Measurements from ENCODE around the gene SYT7. TPM values are rescaled to one million over a fixed set of nuclear protein-coding genes. Genes with fewer than 3 reads are reported as not detected.

Gene SYT7
- total RNA-seq, 1 experiment from 2014 or later = 9.9 TPM

DNA sequence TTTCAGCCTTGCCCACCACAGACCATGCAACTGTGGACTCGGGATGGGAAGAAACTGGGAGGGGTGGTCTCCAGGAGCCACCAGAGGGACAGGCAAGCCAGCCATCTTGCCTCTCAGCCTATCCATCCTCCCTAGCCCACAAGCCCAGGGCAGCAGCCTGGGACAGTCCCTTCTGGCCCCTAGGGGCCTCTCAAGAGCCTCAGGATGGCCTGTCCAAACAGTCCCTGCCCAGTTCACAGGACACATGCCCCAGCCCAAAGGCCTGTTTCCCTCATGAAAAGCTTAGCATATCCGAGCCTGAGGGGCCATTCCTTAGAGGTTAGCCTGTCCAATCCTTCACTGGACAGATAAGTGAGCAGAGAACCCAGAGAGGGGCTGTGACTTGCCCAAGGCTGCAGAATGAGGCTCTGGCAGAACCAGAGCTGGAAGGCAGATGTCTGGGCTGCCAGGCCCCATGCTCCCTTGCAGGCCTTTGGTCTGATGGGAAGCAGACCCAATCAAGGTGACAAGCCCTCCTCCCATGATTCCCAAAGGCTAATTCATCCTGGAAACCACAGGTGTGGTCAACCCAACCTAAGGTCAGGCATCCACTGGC is 44.1 kb downstream of the SYT7 start:
- H3K4me3 ChIP-seq = no peak overlapping the region
- no peak for DNase-seq
- H3K9me3 ChIP-seq = no peaks in the 10 kb centered on the region
- no peaks in the 10 kb centered on the region for H3K27me3 ChIP-seq
- no peaks in the 10 kb centered on the region for H3K36me3 ChIP-seq

DNA sequence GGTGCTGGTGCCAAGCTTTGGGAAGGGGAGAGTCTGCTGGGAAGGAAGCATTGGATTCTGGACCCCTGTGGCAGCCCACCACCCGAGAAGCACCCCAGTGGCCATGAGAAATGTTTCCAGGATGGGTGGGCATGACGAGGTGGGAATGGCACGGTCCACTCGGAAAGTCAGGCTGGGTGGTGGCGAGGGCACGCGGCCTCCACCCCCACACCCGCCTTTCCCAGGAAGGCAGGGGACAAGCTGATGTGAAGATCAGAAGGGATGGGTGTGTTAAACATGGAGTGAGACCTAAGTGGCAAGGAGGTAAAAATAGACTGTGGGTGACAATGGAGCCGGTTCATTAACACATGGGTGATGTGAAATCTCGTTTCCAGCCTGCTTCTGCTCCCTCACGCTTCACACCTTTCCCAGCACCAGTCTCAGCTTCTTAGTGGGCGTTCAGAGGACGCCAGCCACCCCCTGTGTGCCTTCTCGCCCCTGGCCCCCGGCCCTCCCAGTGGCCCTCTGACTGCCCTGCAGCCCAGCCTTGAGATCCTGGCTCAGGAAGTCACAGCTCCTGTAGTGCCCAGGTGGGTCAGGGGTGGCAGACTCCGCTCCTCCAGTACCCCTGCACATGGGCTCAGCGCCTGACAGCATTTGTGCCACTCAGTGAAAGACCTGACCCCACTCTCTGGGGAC is 44.7 kb downstream of the SYT7 start:
- no peaks in the 10 kb centered on the region for H3K27me3 ChIP-seq
- DNase-seq = no peak
- no peaks in the 10 kb centered on the region for H3K9me3 ChIP-seq
- no peak overlapping the region for H3K4me3 ChIP-seq
- no peaks in the 10 kb centered on the region for H3K36me3 ChIP-seq

DNA sequence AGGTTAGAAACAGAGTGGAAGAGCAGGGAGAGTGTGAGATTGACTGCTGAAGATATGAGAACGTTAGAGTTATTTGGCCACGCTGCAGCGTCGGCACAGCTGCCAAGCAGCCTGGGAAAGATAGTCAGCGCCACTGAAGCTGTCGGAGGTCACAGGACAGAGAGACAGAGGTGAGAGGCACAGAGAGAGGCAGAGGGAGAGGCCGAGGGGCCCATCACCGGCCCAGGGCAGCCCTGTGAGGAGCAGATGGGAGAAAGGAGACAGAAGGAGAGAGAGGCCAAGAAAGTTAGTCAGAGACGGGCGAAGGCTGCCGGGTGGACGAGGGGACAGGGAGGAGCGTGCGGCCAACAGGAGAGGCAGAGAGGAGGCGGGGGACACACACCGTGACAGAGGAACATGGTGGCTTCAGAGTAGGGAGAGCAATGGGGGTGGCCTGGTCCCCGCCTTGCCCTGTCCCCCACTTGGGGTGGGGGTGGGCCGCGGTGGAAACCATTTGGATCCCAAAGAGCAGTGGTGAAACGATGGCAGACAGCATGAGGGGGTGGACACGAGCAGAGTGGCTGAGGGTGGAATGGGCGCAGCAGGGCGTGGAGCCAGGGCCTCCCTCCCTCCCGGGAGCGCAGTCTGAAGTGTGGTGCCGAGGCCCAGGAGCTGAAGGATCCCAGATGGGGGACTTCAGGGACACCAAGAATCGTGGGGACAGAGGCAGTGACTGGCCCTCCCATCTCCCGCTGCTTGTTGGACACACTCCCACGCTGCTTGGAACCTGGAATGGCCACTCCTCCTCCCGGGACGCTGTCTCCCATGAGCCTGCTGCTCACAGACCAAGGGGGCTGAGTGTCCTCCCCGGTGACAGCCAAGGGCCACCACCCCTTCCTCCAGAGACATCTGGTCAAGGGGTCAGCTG is 45.7 kb downstream of the SYT7 start:
- Histone ChIP-seq H3K4me3 (no peak overlapping the region), H3K9me3 (no peaks in the 10 kb centered on the region), H3K27me3 (no peaks in the 10 kb centered on the region), H3K36me3 (no peaks in the 10 kb centered on the region)
- DNase-seq = no peak

DNA sequence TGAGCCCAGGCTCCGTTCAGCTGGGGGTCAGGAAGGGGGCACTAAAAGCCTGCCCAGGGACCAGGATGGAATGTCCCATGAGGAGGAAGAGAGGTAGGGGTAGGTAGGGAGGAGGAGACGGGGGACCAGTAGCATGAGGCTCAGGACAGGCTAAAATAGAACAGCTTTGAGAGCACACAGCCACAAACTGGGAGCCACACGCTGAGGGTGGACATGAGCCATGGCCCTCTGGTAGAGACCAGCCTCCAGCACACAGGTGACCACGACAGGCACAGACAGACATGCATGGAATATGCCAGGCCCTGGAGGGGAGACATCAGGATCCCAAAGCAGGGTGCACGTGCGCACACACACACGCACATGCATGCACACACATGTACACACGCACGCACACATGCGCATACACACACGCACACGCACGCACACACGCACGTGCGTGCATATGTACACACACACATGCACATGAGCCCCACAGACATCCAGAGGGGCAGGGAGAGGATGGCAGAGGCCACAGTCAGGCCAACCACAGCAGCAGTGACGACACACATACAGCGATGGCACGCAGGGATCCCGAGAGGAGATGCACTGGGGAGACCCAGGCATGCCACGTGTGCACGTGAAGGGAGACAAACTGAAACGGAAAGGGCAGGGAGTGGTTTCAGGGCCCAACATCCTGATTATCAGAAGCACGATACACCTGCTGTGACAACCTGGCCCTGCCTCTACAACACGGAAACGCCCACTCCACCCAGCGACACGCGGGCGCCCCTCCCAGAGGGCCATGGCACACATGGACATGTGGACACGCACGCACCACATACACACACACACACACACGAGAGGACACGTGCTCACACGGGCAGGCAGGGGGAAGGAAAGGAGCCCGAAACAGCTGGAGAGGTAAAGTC is 46.6 kb downstream of the SYT7 start:
- no peak for DNase-seq
- no peaks in the 10 kb centered on the region for H3K27me3 ChIP-seq
- H3K36me3 ChIP-seq = no peaks in the 10 kb centered on the region
- no peak overlapping the region for H3K4me3 ChIP-seq
- H3K9me3 ChIP-seq = no peaks in the 10 kb centered on the region

DNA sequence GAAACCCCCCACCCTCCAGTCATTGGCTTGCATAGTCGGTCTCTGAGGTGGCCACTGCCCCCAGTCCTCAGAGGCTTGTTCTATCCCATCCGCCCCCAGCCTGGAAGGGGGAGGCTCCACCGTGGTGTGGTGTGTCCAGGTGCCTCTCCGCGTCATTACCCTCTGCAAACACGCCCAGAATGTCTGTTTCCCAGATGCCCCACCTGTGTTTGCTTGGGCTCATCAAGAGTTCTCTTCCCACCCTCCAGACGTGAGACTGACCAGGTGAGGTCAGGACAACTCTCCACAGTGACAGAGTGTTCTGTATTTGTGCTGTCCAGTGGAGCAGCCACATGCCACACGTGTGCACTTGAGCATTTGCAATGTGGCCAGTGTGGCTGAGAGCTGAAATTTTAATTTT is 47.5 kb downstream of the SYT7 start:
- Histone ChIP-seq H3K27me3 (no peaks in the 10 kb centered on the region), H3K36me3 (no peaks in the 10 kb centered on the region), H3K9me3 (no peaks in the 10 kb centered on the region), H3K4me3 (no peak overlapping the region)
- no peak for DNase-seq

DNA sequence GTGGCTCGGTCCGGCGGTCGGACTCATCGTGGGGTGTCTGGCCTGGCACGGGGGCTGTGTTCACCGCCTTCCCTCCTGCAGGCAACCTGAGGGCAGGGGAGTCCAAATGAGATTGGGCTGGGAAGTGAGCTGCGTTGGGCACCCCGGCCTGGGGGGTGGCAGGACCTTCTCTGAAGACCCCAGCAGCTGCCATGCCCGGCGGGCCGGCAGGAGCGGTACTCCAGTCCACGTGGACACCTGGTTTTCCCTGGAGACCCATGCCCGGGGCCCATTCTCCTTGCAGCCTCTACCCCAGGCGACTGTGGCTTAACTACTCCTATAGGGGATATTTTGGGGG is 47.9 kb downstream of the SYT7 start:
- Histone ChIP-seq H3K36me3 (no peaks in the 10 kb centered on the region), H3K9me3 (no peaks in the 10 kb centered on the region), H3K4me3 (no peak overlapping the region), H3K27me3 (no peaks in the 10 kb centered on the region)
- DNase-seq = no peak

DNA sequence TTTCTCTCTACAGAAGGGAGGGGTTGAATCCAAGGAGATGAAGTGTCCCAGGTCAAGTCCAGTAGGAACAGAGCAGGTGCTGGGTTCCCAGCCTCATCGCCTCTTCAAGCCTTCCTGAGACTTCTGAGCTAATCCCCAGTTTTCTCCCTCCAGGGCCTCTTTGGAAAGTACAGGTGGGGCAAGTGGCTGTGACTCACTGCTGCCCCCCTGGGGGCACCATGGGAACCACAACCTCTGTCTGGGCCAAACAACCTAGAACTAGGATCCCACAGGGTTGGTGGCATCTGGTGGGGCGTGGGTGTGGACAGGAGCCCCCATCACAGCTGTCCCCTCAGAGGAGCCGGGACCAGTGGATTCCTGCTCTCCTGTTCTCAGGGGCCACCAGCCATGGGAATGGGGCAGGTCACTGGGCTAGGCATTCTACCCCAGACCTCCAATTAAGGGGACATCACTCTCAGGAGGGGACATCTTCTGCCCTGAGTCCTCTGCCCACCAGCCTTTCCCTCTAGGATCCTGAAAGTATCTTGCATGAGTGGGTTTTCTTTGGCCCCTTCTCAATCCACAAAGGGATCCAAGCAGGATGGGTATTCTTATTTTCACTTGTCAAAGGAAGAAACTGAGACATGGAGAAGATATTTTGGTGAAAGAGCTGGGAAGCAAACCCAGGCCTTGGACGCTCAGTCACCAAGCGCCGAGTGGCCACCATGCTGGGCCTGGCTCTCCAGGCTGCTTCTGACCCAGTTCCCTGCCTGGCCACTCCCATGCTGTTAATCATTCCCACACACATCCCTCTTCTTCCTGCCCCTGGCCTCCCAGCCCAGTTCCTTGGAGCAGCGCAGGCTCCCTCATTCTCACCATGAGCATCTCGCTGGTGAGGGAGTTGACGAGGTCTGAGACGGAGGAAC is 48.5 kb downstream of the SYT7 start:
- no peak overlapping the region for H3K4me3 ChIP-seq
- H3K9me3 ChIP-seq = no peaks in the 10 kb centered on the region
- no peaks in the 10 kb centered on the region for H3K27me3 ChIP-seq
- DNase-seq = no peak
- H3K36me3 ChIP-seq = no peaks in the 10 kb centered on the region

DNA sequence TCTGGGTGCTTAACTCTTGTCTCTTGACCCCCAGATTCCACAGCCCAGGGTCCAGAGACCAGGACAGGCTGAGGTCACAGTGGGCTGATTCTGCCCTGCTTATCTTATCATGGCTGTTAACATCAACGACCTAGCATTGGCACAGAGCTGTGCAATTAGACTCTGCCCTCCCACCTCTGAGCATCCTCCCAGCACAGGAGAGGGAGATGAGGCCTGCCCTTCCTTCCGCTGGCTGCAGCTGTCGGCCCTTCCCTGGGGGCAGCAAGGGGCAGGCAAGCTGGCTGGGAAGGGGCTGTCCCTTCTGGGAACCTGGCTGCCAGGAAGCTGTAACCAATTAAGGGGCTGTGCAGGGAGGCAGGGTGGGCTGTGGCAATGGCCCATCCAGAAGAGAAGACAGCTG is 49.8 kb downstream of the SYT7 start:
- no peaks in the 10 kb centered on the region for H3K36me3 ChIP-seq
- H3K4me3 ChIP-seq = no peak overlapping the region
- H3K27me3 ChIP-seq = no peaks in the 10 kb centered on the region
- H3K9me3 ChIP-seq = no peaks in the 10 kb centered on the region
- no peak for DNase-seq

DNA sequence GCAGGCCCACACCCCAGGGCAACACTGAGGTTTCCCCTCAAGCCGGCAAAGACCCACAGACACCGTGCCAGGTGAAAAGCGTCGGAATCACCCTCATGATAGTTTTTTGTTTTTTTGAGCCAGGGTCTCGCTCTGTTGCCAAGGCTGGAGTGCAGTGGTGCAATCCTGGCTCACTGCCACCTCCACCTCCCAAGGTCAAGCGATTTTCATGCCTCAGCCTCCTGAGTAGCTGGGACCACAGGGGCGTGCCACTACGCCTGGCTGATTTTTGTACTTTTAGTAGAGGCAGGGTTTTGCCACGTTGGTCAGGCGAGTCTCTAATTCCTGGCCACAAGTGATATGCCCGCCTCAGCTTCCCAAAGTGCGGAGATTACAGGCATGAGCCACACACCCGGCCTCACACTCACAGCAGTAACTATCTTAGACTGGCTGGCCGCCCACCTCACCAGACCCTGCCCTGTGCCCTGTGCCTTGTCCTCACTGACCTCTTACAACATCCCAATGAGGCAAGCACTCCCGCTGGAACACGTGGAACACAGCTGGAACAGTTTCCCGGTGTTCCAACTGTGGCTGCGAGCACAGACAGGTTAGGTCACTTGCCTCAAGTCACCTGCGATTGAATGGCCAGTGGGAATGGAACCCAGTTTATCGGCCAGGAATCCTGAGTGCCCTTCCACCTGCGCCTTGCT is 51.2 kb downstream of the SYT7 start:
- no peaks in the 10 kb centered on the region for H3K36me3 ChIP-seq
- no peaks in the 10 kb centered on the region for H3K27me3 ChIP-seq
- no peaks in the 10 kb centered on the region for H3K9me3 ChIP-seq
- no peak overlapping the region for H3K4me3 ChIP-seq
- no peak for DNase-seq

DNA sequence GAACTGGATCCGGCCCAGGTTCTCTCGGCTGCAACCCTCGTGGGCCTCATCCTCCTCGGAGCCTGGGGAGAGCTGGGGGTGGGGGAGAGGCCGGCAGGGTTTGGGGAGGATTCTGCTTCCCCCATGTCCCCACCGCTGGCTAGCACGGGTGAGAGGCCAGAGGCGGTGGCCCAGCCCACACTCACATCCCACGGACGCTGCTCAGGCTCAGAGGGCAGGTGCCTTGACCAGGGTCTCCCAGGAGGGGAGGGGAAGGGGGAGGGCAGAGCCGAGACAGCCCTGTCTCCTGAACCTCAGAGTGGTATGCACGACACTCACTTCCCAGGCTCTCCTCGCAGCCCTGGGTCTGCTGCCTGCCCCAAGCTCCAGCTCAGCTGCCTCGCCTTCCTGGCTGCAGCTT is 52.8 kb downstream of the SYT7 start:
- H3K36me3 ChIP-seq = no peaks in the 10 kb centered on the region
- H3K27me3 ChIP-seq = no peaks in the 10 kb centered on the region
- DNase-seq = no peak
- no peak overlapping the region for H3K4me3 ChIP-seq
- no peaks in the 10 kb centered on the region for H3K9me3 ChIP-seq

DNA sequence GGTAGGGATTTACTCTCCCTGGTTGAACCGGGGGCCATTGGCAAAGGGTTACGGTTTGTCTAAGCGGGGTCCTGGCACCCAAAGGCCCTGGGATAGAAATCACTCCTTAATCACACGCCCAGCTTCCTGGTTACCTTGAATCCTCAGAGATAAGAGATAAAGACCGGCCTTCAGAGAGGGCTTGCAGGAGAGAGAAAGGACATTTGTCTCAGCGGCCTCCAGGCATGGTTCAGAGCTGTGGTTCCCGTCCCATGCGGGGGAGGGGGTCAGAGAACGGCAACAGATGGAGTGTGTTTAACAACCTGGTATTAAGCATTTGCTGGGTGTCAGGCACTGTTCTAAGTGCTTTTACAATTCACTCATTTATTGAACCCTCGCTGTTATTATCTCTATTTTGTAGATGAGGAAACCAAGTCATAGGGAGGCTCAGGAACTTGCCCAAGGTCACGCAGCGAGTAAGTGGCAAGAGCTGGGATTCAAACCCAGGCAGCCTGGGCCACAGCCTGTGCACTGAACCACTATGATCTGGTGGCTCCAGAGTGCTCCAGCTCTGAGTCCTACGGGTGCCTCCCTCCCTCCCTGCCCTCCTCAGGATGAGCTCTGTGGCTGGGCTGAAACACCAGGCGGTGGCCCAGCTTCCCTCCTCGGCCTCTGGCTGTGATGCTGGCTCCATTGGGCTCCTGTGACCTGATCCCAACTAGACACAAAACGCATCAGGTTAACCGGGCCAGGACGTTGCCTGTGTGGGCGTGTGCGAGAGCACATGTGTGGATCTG is 53.7 kb downstream of the SYT7 start:
- Histone ChIP-seq H3K4me3 (no peak overlapping the region), H3K9me3 (no peaks in the 10 kb centered on the region), H3K36me3 (no peaks in the 10 kb centered on the region), H3K27me3 (no peaks in the 10 kb centered on the region)
- no peak for DNase-seq

DNA sequence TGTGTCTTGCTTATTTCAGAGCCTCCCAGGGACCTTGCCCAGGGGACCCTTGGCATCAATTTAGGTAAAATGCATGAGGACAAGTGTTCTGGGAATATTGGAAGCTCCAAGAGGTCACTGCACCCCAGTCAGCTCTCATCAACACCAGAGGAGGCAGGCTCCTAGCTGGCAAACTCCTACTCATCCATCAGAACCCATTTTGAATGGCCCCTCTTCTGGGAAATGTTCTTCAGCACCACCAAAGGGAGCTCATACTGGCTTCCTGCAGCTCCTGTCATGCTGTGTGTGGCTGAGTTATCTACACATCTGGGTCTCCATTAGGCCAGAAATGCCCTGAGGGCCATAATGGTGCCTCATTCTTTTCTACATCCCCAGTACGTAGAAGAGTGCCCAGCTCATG is 54.6 kb downstream of the SYT7 start:
- Histone ChIP-seq H3K27me3 (no peaks in the 10 kb centered on the region), H3K36me3 (no peaks in the 10 kb centered on the region), H3K4me3 (no peak overlapping the region), H3K9me3 (no peaks in the 10 kb centered on the region)
- no peak for DNase-seq

DNA sequence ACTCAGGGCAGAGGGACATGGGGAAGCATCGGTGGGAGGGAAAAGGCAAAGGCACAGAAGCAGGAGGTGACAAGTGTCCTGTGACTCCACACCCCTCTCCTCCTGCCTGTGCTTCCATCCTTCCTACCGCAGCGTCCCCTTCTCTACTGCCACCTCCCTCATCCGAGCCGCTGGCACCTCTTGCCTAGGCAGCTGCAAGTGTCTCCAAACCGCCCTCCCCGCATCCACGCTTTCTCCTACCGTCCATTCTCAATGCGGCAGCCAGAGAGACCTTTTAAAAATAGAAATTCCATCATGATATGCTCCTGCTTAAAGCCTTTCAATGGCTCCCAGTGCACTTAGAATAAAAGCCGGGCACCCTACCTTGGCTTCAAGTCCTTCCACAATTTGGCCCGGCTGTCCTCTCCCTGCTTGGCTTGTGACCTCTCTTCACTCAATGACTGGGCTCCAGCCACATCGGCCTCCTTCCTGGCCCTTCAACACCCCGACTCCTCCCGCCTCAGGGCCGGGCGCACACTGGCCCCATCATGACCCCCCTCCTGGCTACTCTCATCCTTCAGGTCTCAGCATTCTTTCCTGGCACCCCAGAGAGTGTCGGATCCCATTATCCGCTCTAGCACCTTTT is 55.8 kb downstream of the SYT7 start:
- Histone ChIP-seq H3K27me3 (no peaks in the 10 kb centered on the region), H3K36me3 (no peaks in the 10 kb centered on the region), H3K9me3 (no peaks in the 10 kb centered on the region), H3K4me3 (no peak overlapping the region)
- no peak for DNase-seq

DNA sequence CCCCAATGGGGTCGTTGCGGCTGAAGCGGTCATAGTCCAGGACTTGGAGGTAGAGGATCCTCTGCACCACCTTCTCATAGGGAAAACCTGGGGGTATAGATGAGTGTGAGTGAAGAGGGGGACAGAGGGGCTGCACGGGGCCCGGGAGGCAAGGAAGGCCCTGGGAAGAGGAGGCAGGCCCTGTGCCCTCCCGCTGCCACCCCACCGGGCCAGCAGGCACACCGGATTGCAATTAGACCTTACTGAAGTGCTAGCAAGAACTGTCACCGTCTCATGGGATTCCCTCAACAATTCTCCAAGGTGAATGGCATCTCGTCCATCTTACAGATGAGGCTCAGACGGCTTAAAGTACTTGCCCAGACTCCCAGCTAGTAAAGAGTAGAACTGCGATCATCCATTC is 56.4 kb downstream of the SYT7 start:
- no peak overlapping the region for H3K4me3 ChIP-seq
- DNase-seq = no peak
- no peaks in the 10 kb centered on the region for H3K27me3 ChIP-seq
- no peaks in the 10 kb centered on the region for H3K36me3 ChIP-seq
- H3K9me3 ChIP-seq = no peaks in the 10 kb centered on the region
